DOHH2 (cell line): Measurements from ENCODE around the gene GALNT7.

Source experiments
- H3F3A ChIP-seq: fragments of 200-600 bp; sonication (generic), shearing (Covaris generic); 2 replicates; pipeline ENCODE4 v1.6.0; 2016; ENCODE audit warnings: antibody characterized with exemption, mild to moderate bottlenecking; ENCODE audit not compliant: control insufficient read depth, insufficient read depth
- H3K27ac ChIP-seq: fragments of 200-600 bp; sonication (generic); 2 replicates; pipeline ENCODE4 v1.5.1; 2014; ENCODE audit warnings: low read depth, mild to moderate bottlenecking, low read length, moderate library complexity
- H3K27me3 ChIP-seq: fragments of 200-600 bp; sonication (generic); 2 replicates; pipeline ENCODE4 v1.6.1; 2014; ENCODE audit warnings: mild to moderate bottlenecking, low read length, mixed read lengths; ENCODE audit not compliant: control insufficient read depth
- H3K36me3 ChIP-seq: fragments of 200-600 bp; sonication (generic); 2 replicates; pipeline ENCODE4 v1.6.1; 2014; ENCODE audit warnings: mild to moderate bottlenecking, low read length, moderate library complexity, mixed read lengths; ENCODE audit not compliant: control insufficient read depth
- H3K4me1 ChIP-seq: fragments of 200-600 bp; sonication (generic); 2 replicates; pipeline ENCODE4 v1.6.1; 2014; ENCODE audit warnings: mild to moderate bottlenecking, low read length, mixed read lengths; ENCODE audit not compliant: control insufficient read depth
- H3K4me2 ChIP-seq: fragments of 200-600 bp; sonication (generic); 2 replicates; pipeline ENCODE4 v1.6.0; 2014; ENCODE audit warnings: mild to moderate bottlenecking, low read length, moderate library complexity
- H3K4me3 ChIP-seq: fragments of 200-600 bp; sonication (generic); 2 replicates; pipeline ENCODE4 v1.5.1; 2014; ENCODE audit warnings: mild to moderate bottlenecking, low read length, mixed read lengths
- H3K79me2 ChIP-seq: fragments of 200-600 bp; sonication (generic); 2 replicates; pipeline ENCODE4 v1.6.1; 2014; ENCODE audit warnings: mild to moderate bottlenecking, low read length, mixed read lengths; ENCODE audit not compliant: control insufficient read depth
- H3K9me2 ChIP-seq: fragments of 200-600 bp; sonication (generic); replicated peaks from 2 replicates; pipeline ENCODE4 v1.6.1; 2014; ENCODE audit warnings: mild to moderate bottlenecking, low read length, mixed read lengths; ENCODE audit not compliant: control insufficient read depth
- H3K9me3 ChIP-seq: fragments of 200-600 bp; sonication (generic); 2 replicates; pipeline ENCODE4 v1.6.1; 2014; ENCODE audit warnings: antibody characterized with exemption, low read length, mixed read lengths; ENCODE audit not compliant: control insufficient read depth, insufficient read depth
- H4K20me1 ChIP-seq: fragments of 200-600 bp; sonication (generic); 2 replicates; pipeline ENCODE4 v1.6.0; 2014; ENCODE audit warnings: low read depth, mild to moderate bottlenecking, antibody characterized with exemption, low read length, moderate library complexity; ENCODE audit not compliant: control insufficient read depth, insufficient read depth
- EZH2phosphoT487 ChIP-seq: fragments of 200-600 bp; sonication (generic); IDR thresholded peaks from 2 replicates; pipeline ENCODE4 v1.6.1; 2017; ENCODE audit warnings: borderline replicate concordance, mild to moderate bottlenecking, antibody characterized with exemption, low read length, moderate library complexity, mixed read lengths
- TF ChIP-seq, protein P1 (sequence below): fragments of 200-600 bp; sonication (generic); IDR thresholded peaks from one replicate; pipeline ENCODE4 v1.5.1; 2014; ENCODE audit warnings: antibody characterized with exemption, mild to moderate bottlenecking, low read depth, low read length; ENCODE audit not compliant: poor library complexity, severe bottlenecking

Gene GALNT7

DNA sequence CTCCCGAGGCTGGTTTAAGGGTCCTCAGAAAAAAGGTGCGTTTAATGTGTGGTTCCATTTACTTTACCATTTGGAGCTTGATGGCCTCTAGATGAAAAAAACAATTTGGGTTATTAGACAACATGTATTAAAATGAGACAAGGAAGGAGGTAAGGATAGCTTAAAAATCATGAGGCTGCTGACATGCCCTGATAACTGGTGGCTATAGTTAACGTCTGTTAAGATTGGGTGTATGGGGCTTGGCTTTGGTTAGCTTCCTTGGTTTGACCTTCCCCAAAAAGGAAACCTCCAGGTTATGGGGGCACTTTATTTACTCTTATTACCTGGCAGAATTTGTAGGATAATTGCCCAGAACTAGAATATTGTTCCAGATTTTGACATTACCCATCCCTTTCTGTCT is 114.0 kb downstream of the GALNT7 start:
- H3F3A ChIP-seq: no peaks in the 10 kb centered on the region
- no peaks in the 10 kb centered on the region for H3K27me3 ChIP-seq
- H3K9me2 ChIP-seq: no peaks in the 10 kb centered on the region
- no peaks in the 10 kb centered on the region for H3K4me1 ChIP-seq
- peaks cover 38% of the 10 kb centered on the region for H3K9me3 ChIP-seq
- peaks cover 15% of the 10 kb centered on the region for H3K36me3 ChIP-seq
- no peaks in the 10 kb centered on the region for H4K20me1 ChIP-seq
- peaks cover 18% of the 10 kb centered on the region for H3K79me2 ChIP-seq
- no peak overlapping the region for H3K4me2 ChIP-seq
- H3K27ac ChIP-seq: no peak overlapping the region
- H3K4me3 ChIP-seq: no peak overlapping the region
- TF ChIP-seq, protein P1, sequence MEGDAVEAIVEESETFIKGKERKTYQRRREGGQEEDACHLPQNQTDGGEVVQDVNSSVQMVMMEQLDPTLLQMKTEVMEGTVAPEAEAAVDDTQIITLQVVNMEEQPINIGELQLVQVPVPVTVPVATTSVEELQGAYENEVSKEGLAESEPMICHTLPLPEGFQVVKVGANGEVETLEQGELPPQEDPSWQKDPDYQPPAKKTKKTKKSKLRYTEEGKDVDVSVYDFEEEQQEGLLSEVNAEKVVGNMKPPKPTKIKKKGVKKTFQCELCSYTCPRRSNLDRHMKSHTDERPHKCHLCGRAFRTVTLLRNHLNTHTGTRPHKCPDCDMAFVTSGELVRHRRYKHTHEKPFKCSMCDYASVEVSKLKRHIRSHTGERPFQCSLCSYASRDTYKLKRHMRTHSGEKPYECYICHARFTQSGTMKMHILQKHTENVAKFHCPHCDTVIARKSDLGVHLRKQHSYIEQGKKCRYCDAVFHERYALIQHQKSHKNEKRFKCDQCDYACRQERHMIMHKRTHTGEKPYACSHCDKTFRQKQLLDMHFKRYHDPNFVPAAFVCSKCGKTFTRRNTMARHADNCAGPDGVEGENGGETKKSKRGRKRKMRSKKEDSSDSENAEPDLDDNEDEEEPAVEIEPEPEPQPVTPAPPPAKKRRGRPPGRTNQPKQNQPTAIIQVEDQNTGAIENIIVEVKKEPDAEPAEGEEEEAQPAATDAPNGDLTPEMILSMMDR: no peak
- TF ChIP-seq EZH2phosphoT487: no peak

DNA sequence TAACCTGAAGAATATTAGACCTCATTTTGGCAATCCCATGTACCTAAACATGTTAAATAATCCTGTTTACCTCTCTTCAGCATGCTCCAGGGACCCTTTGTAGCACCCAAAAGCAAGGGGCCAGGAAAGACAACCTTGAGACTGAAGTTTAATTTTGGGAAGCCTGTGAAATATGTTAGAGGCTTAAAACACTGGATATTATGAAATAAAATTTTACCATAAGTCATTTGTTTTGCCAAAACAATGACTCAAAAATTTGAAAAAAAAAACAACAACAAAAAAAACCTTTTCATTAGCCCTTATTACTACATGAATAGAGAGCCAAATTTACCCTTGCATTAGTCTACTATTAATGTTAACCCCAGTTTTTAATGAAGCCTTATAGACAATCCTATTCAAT is 115.9 kb downstream of the GALNT7 start:
- H3K27me3 ChIP-seq: no peaks in the 10 kb centered on the region
- no peaks in the 10 kb centered on the region for H3K9me2 ChIP-seq
- no peaks in the 10 kb centered on the region for H3K4me1 ChIP-seq
- no peak overlapping the region for H3K27ac ChIP-seq
- peaks cover 39% of the 10 kb centered on the region for H3K9me3 ChIP-seq
- no peak overlapping the region for H3K4me2 ChIP-seq
- H3K79me2 ChIP-seq: peaks cover 24% of the 10 kb centered on the region
- no peaks in the 10 kb centered on the region for H3F3A ChIP-seq
- H4K20me1 ChIP-seq: no peaks in the 10 kb centered on the region
- no peak overlapping the region for H3K4me3 ChIP-seq
- TF ChIP-seq EZH2phosphoT487: no peak
- TF ChIP-seq, protein P1: no peak
- H3K36me3 ChIP-seq: peaks cover 15% of the 10 kb centered on the region

DNA sequence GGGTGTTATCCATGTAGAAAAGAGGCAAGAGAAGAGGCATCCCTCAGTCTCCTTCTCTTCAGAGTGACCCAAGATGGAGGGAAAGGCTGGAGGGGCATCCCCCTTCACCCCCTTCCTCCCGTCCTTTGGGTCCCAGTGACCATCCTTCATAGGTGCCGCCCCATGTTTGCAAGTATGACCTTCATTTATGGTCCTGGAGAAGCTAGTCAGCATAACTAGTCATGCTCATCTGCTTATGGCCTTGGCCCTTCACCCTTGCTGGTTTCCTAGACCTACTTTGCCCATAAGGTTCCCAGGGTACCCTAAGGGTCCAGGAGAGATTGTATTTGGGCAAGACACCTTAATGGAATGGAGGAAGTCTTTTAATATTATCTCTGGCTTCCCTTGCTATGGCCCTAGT is 118.9 kb downstream of the GALNT7 start:
- H3K4me3 ChIP-seq: no peak overlapping the region
- TF ChIP-seq, protein P1: no peak
- no peak for TF ChIP-seq EZH2phosphoT487
- no peak overlapping the region for H3K27ac ChIP-seq

DNA sequence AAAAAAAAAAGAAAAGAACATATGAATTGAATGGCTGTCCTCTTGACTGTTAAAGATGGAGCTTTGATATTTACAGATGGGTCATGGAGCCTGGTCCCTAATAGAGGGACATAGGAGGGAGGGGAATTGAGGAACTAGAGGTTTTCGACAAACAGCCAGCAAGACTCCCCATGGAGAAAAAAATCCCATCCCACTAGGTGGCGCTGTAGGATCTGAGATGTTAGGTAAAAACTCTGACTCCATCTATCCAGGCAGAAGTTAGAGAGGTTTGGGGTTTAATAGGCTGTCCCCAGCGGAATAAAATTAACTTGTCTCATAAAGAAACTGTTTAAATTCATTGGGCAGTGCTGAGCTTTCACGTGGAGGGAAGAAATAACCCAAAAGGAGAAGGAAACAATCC is 119.7 kb downstream of the GALNT7 start:
- Histone ChIP-seq H3K4me3 (no peak overlapping the region), H3K27ac (no peak overlapping the region), H3K9me3 (peaks cover 25% of the 10 kb centered on the region), H4K20me1 (no peaks in the 10 kb centered on the region), H3K4me1 (no peaks in the 10 kb centered on the region), H3F3A (no peaks in the 10 kb centered on the region), H3K4me2 (no peak overlapping the region), H3K27me3 (no peaks in the 10 kb centered on the region), H3K79me2 (peaks cover 5% of the 10 kb centered on the region), H3K9me2 (no peaks in the 10 kb centered on the region), H3K36me3 (peaks cover 11% of the 10 kb centered on the region)
- TF ChIP-seq, protein P1: peak; percentile 77
- no peak for TF ChIP-seq EZH2phosphoT487

More for the DNA sequence above, 118.9 kb downstream of the GALNT7 start:
- peaks cover 9% of the 10 kb centered on the region for H3K79me2 ChIP-seq
- H3K36me3 ChIP-seq: peaks cover 12% of the 10 kb centered on the region
- H4K20me1 ChIP-seq: no peaks in the 10 kb centered on the region
- H3K9me2 ChIP-seq: no peaks in the 10 kb centered on the region
- no peak overlapping the region for H3K4me2 ChIP-seq
- H3K4me1 ChIP-seq: no peaks in the 10 kb centered on the region
- no peaks in the 10 kb centered on the region for H3F3A ChIP-seq
- peaks cover 31% of the 10 kb centered on the region for H3K9me3 ChIP-seq
- H3K27me3 ChIP-seq: no peaks in the 10 kb centered on the region
